ENCODE measurements around the gene RCSD1.

The RCSD1 gene

GRCh38 chr1:167618366-167618765, 11.7 kb upstream of the RCSD1 start:
- DNase-seq = no peak

DNA sequence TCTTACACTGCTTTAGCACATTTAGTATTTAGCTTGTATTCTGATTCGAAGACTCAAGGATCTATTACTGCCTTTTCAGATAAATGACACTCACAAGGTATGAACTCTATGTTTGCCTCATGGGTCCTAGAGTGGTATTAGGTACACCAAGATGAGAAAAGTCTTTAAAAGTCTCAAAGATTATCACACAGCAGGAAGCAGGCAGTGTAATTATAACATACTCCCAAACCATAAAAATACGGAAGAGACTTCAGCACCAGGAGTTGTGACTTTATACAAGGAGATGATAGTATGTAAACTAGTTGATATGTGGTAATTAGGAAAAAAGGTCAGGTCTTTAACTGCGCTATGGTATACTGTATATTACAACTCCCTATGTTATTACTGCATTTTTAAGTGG, 11.2 kb upstream of the RCSD1 start:
- DNase-seq = no peak

- DNase-seq = no peak
Observed at GRCh38 chr1:167620002-167620401, 10.0 kb upstream of the RCSD1 start.

- no peak for DNase-seq
Observed at GRCh38 chr1:167621780-167622313, 8.2 kb upstream of the RCSD1 start.

DNA sequence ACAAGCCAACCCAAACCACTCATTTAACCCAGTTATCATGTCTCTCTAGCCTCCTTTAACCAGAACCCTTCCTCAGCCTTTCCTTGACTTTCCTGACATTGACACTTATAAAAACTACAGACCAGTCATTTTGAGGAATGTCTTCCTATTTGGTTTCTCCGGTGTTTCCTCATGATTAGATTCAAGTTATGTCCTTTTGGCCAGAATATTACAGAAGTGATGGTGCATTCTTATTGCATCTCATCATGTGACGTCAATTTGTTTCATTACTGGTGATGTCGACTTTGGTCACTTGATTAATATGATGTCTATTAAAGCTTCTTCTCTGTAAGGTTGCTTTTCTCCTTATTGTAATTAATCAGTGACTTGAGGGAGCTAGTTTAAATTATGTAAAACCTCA, 6.1 kb upstream of the RCSD1 start:
- no peak for DNase-seq

DNA sequence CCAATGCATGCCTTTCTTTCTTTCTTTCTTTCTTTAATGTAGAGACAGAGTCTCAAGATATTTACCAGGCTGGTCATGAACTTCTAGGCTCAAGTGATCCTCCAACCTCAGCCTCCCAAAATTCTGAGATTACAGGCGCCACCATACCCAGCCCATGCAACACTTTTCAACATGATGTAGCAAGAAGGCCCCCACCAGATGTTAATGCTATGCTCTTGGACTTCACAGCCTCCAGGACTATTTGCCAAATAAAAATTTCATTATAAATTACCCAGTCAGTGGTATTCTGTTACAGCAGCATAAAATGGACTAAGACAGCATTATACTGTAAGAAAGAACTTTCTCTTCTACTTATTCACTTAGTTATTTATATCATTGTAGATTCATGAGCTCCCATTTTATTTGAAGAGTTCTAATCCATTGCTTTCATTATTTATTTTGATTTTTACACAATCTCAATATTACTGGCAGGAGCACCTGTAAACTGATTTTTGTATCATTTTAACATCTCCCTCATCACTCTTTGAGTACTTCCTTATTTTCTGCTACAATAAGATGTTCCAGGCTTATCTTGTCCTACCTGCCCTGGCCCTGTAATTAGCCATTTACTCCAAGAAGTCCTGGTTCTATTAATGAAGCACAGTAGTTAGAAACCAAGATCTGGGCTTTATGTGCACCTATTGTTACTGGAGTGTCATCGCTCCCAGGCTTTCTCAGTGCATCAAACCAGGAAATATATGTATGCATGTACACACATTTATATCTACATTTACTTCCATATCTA, 4.8 kb upstream of the RCSD1 start:
- DNase-seq = no peak

GRCh38 chr1:167627615-167627864, 2.5 kb upstream of the RCSD1 start:
- no peak for DNase-seq

GRCh38 chr1:167627865-167628641, 2.0 kb upstream of the RCSD1 start:
- DNase-seq = no peak

DNA sequence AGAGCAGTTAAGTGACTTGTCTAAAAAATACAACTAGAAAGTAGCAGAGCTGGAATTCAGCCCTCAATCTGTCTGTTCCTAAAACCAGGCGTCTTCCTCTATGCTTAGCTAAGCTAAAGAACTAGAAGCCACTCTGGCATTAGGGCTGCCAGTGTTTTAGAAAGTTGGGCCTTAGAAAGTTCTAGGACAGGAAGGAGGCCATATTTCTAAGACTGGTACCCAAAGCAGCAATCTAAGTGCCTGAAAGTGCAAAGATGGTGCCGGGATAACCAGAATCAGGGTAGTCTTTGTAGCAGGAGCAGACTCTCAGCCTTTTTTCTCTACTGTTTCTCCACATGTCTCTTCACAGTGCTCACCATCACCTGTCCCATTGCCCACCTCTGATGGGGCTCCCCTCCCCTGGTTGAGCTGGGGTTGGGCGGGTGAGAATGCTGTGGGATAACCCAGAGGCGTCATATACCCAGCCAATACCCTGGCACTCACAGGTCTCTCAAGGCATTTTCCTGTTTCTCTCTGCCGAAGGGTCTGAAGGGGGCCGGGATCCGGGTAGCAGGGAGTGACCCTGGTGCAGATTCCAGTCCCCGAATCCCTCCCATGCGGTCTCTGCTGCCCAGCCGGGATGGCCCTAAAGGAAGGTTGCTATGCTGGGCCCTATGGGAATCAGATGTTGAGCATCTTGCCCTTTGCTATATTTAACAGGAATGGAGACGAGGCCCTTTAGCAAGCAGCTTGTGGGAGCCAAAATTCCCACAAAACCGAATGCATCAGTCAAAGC, 1.1 kb upstream of the RCSD1 start:
- DNase-seq = no peak

- DNase-seq = no peak
Observed at GRCh38 chr1:167630568-167631385, 745 bp downstream of the RCSD1 start.

DNA sequence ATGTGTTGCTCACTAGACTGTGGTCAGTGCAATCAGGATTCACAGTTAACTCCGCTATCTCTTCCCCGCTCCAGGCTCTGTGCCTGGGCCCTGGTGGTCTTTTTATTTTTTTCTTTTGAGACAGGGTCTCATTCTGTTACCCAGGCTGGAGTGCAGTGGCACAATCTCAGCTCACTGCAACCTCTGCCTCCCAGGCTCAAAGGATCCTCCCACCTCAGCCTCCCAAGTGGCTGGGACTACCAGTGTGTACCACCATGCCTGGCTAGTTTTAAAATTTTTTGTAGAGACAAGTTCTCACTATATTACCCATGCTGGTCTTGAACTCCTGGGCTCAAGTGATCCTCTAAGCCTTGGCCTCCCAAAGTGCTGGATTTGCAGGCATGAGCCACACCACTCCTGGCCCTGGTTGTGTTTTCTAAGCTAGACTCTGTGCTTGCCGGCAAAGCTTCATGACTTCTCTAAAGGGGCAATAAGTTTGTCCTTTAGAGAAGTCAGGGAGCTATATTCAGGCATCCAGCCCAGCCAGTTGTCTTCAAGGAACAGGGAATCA, 1.4 kb downstream of the RCSD1 start:
- no peak for DNase-seq

DNA sequence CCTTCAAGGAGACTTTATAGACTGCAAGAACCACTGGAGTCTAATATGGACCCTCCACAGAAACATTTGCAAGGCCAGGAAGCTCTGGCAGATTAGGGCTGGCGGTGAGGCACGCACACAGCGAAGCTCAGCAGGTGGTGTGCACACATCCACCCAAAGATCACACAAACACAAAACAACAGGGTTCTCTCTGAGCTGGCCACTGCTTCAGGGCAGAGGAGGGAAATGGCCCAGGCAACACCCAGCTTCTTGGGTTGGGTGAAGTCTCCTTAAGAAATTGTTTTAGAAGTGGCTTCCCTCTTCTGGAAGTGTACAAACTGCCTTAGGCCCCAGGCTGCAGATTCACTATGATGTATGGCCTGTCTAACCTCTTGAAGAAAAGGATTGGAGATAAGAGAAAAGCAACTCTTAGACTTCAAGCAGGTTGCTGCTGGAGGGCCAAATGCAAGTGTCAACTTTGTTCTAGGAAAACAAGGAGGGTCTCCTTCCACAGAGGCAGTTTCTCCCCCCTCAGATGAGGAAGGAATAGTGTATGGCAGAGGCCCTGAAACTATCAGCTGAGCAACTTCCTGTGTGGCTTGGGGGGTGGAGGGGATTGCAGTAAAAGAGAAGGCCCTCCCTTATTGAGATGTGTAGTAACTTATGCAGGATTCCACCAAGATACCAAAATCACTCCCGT, 2.0 kb downstream of the RCSD1 start:
- no peak for DNase-seq

- DNase-seq = no peak
Observed at GRCh38 chr1:167633258-167633944, 3.4 kb downstream of the RCSD1 start.

GRCh38 chr1:167634435-167634834, 4.4 kb downstream of the RCSD1 start:
- no peak for DNase-seq

- DNase-seq = no peak
Observed at GRCh38 chr1:167635156-167635648, 5.2 kb downstream of the RCSD1 start.

DNA sequence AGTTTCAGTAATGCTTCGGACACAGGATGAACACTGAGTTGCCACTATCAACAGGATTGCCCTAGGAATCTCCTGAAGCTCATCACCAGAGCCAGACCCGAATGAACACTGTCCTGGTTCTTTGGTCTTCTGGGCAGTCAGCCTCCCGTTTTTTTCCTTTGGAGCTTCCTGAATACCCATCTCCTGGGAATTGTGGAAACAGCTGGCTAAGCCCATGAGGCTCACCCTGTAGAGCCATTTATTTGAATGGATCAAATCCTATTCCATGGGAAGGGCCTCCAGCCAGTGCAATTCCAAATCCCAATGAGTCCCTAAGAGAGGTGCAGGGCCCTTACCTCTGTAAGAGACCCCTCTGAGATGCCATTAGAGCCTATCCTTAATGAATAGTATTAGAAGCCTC, 5.9 kb downstream of the RCSD1 start:
- no peak for DNase-seq

DNA sequence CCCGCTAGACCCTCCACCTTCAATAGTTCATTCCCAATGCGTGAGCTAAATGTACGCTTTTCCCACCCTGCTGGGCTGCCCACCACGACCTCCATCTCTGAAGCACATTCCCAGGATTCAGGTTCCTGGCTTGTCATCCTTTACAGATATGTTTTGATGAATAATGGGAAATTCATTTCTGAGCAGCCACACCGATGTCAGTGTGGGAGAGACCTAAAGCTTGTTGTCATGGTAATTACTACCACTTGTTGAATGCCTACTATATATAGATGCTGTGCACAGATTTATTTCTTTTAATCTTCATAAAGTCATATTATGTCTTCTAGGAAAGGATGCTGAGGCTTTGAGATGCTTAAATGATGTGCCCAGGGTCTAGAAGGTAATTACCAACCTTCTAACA, 8.0 kb downstream of the RCSD1 start:
- no peak for DNase-seq

DNA sequence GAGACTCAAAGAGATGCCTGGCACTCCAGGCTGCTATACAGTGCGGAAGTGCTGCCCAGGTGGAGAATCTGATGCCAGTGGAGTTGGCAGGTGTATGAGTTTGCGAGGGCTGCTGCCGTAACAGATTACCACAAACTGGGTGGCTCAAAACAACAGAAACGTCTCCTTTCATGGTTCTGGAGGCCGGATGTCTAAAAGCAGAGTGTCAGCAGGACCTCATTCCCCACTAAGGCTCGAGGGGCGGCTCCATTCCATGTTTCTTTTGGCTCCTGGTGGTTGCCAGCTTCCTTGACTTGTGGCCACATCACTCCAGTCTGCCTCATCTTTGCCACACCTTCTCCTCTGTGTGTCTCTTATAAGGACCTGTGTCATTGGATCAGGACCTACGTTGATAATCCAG, 10.0 kb downstream of the RCSD1 start:
- DNase-seq = no peak

DNA sequence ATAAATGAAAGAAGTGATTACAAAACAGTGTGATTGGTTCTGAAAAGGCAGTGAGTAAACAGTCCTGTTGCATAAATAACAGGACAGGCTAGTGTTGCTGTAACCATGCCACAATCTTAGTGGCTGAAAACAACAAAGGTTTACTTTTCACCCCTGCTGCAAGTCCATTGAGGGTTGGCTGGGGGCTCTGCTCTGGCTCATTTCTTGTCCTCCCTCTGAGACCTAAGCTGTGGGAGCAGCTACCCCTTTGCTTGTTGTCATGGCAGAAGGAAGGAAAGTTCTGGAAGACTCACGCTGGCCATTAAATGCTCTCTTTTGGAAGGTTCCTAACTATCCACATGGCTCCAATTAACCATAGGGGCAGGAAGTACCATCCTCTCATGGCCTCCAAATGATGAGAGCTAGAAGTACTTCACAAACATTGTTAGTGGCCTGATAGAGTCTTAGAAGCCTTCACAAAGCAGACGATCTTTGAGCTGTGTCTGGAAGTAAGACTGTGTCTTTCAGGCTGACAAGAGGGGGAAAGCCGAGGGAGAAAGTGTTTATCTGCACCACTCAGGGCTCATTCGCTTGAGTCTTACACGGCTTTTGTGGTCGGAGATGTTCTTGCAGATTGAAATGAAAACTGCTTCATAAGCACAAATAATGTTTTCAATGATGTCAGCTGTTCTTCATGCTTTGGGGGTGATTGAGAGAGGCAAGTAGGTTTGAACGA, 11.9 kb downstream of the RCSD1 start:
- no peak for DNase-seq

GRCh38 chr1:167642501-167642826, 12.4 kb downstream of the RCSD1 start:
- no peak for DNase-seq

DNA sequence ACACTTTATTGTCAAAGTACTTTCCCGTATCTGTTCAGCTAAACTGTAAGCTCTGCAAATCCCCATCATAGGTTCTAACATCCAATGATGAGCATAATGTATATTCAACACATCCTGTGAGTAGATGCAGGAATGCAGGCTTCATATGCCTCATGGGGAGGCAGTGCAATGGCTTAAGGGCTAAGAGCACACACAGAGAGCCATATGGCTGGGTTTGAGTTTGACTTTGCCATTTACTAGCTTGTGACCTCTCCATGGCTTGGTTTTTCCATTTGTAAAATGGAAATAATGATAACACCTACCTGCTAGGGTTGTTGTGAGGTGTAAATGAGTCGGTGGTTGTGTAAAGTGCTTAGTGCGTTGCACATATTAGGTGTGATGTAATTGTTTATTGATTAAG, 13.4 kb downstream of the RCSD1 start:
- no peak for DNase-seq
